Activated CD8-positive, alpha-beta memory T cell treated with anti-CD3 and anti-CD28 coated beads, Interleukin-2, amount 50 U/mL, for 1 hour (primary cell): Measurements from ENCODE around the gene RNU1-2.
"Not testable (repeated sequence)": the region's sequence is repeated elsewhere in the genome, so short reads cannot be mapped to it uniquely, and the experiment has no call there.

Experiments
- DNase-seq: peaks from one replicate; pipeline ENCODE4 v3.0.0-alpha.2; 2020; ENCODE audit errors: extremely low read depth

RNU1-2 gene

DNA sequence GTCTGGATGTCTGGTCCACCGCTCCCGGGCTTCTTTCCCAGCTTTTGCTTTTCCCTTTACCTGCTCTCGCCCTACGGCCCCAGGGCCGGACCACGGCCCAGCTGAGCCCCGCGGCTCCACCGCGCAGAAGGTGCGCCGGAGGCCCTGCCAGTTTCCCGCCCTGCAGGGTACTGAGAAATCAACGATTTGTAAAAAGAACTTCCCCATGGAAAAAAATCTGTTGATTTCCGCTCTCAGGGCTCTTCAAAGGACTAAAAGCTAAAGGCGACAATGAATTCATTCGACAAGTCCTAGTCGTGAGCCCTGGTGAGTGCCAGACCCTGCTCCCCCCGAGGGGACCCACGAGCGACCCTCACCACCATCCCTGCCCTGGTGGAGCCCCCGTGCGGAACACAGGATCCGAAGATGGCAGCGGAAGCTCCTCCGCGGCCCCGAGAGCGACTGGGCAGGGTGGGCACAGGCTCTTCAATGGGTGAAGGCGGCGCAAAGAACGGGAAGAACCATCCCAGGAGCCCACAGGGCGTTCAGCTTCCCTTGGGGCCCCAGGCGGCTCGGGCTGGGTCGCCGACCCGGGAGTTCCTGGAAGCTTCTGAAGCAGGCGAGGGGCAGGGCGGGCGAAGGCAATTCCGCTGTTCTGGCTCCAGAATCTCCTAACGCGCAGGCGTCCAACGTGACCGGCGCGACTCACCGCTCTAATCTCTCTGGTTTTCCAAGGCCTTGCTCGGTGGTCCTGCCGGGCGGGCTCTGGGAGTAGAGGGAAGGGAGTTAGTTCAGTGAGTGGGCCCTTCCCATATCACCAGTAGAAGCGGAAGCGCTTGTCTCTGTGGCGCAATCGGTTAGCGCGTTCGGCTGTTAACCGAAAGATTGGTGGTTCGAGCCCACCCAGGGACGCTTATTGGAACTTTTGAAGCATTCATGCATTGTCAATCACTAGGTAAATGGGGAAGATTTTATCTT, 6.6 kb upstream of the RNU1-2 start:
- no peak for DNase-seq

DNA sequence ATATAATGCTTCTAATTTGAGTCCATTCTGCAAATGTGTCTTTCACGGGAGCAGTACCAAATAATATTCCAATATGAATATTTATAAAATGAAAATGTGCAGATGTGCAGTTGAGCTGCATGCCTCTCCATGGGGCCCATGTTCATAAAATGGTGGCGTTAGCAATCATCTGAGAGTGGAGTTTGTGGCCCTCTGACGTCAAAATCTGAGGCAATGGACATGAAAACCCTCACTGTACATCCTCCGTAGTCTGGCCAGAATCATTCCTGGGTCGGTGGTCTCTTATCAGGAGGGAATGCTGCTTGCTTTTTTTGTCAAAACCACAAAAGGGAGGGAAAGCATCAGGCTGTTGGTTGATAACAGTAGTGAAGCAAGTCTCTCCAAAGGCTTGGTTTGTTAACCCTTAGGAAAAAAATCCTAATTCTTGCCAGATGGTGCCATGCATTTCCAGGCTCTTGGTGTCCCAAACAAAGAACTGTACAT, 5.2 kb upstream of the RNU1-2 start:
- DNase-seq = not testable (repeated sequence)

DNA sequence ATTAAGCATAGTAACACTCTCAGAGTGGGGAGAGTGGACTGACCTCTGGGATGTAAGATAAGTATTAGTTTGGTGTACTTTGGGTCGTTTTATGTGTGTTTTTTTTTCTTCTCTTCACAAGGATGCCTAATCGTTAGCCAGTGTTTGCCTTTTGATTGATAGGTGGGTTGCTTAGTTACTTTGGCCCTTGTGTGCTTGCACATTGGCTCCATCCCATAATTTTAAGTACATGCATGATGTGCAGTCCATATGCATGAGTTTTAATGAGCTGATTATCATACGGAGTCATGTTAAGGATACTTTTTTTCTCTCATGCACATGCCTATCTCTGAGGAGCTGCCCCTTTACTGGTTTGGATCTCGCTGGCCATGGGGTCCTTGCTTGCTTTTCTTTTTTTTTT, 4.7 kb upstream of the RNU1-2 start:
- DNase-seq = not testable (repeated sequence)

DNA sequence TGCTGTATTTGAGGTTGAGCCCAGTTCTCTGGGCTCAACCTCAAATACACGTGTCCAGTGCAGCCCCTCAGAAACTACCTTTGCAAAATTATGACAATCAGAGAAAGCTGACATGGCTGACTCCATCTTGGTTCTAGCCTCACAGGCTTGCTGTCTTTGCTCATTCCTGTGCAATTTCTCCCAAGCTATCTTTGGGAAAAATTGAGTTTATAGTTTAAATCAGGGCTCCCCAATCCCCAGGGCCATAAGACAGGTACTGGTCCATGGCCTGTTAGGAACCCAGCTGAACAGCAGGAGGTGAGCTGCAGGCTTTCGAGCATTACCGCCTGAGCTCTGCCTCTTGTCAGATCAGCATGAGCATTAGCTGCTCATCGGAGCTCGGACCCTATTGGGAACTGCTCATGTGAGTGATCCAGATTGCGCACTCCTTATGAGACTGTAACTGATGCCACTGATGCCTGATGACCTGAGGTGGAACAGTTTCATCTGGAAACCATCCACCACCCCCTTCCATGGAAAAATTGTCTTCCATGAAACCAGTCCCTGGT, 2.7 kb upstream of the RNU1-2 start:
- DNase-seq = not testable (repeated sequence)

DNA sequence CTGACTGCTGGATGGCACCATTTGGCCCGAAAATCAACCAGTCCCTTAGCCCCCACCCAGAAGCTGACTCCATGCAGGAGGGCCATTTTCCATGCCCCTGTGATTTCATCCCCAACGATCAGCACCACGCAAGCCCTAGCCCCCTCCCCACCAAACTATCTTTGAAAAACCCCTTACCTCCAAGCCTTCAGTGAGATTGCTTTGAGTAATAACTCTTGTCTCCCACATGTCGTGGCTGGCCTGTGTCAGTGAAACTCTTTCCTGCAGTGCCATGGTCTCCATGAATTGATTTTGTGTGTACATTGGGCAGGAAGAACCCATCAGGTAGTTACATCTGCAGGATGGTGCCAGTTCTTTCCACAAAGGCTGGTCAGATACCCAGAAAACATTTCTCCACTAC, 2.0 kb upstream of the RNU1-2 start:
- DNase-seq = not testable (repeated sequence)

DNA sequence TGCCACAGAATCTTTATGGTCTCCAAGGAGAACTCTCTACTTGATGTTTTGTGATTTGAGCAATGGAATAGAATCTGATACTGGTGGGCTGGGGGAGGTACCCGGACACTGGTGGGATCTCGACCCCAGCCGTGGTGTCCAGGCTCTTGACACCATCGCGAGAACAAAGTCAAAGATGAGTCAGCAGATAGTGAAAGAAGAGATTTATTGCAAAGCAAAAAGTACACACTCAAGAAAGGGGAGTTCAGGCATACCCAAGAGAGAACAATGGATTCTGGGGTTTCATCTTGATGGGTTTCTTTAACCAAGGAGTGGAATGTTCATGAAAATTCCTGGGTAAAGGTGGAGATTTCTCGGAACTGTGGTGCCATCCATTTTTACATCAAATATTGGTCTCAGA, 1.4 kb upstream of the RNU1-2 start:
- not testable (repeated sequence) for DNase-seq

DNA sequence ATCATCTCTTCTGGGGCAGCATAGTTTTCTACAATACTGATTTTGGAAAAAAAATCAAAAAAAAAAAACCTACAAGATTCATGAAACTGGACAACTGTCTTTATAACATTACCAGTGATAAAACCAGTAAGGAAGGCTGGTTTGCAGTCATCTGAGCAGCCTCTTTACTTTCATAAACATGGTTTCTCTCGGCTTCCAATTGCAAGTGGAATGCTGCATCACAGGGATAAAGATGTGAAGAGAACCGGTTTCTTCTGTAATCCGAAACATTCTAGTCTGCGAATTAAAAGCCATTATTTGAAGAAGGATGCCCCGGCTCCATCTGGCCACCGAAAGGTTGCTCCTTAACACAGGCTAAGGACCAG, 565 bp upstream of the RNU1-2 start:
- DNase-seq = not testable (repeated sequence)

DNA sequence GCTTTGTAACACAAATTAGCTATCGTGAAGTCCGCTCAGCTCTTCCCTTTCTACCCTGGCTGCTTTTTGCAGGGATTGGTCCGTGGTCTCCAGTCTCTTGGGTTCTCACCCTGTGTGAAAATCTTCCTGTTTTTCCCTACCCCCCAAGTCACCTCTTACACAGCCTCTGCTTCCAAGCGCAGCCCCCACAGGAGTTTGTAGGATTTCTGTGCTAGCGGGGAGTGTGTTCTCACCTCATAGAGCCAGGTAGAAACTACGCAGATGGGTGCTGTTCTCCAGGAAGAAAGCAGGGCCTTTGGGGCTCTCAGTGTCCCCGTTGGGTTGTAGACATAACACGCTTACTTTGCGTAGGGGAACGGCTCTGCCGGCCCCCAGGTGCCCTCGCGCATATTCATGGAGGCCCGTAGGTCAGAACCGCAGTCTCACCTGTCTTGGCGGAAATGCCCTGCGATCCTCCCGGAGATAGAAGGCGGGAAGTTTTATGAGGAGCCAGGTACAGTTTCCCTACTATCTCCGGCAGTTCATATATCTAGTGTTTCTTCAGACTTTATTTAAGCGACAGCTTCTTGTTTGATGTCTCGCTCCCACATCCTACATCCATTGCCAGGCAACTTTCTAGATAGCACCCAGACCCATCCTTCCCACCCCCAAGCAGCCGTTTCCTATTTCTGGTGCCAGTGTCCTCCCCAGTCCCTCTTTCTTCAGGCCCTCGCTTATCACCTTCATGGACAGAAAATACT, 706 bp downstream of the RNU1-2 start:
- not testable (repeated sequence) for DNase-seq

DNA sequence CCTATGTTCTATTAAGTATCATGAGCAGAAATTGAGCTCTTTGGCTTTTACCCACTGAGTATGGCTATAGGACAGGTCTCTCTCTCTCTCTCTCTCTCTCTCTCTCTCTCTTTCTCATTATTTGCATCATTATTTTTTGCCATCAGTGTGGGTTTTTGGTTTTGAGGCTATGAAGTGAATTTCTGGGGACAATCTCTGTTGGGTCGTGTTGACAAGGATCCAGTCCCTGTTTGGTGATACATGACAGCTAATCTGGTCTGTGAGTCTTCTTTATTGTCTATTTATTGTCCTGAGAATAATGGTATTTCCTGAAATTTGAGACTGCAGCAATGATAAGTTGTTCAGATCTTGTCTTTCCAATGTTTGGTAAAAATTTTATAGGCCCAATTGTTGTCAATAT, 1.9 kb downstream of the RNU1-2 start:
- DNase-seq = not testable (repeated sequence)

DNA sequence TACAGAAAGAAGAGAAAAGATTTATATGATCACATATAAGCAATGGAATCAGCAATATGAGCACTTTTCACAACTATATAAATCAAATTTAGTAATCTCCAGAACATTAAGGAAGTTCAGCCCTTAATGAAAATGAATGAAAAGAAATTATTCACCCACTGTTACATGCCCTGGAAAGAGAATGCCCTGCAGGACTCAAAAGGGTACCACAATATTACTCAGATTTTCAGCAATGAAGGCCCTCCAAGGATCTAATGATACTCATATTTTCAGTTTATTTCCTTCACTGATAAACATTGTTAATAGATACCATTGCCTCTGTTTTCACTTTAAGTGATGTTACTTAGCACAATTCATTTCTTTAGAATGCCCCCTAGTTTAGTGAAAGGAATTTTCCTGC, 2.5 kb downstream of the RNU1-2 start:
- not testable (repeated sequence) for DNase-seq

DNA sequence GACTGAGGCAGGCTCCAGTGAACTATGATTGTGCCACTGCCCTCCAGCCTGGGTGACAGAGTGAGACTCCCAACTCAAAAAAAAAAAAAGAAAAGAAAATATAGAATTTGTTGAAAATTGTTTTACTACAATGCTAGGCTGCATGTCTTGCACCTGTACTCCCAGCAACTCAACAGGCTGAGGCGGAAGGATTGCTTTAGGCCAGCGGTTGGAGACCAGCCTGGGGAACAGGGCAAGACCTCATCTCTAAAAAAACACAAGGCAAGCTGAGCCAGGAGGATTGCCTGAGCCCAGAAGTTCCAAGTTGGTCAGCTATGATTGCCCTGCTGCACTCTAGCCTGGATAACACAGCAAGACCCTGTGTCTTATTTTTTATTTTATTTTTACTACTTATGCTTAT, 3.2 kb downstream of the RNU1-2 start:
- not testable (repeated sequence) for DNase-seq

DNA sequence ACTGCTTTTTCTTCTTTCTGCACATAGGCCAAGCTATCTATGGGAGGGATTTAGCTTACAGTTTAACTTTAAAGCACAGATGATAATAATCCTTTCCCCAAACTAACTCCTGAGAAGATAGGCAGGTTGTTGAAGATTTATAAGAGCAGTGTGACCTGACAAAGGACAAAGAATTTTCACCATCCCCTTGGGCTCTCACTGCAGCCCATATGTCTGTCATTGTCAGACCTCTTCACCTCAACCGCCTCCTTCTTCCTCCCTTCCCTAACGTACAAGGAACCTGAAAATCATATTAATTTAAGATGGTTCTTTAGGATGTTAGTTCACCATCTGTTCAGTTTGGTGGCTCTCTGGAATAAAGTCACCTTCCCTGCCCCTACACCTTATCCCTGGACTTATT, 5.0 kb downstream of the RNU1-2 start:
- DNase-seq = no peak

DNA sequence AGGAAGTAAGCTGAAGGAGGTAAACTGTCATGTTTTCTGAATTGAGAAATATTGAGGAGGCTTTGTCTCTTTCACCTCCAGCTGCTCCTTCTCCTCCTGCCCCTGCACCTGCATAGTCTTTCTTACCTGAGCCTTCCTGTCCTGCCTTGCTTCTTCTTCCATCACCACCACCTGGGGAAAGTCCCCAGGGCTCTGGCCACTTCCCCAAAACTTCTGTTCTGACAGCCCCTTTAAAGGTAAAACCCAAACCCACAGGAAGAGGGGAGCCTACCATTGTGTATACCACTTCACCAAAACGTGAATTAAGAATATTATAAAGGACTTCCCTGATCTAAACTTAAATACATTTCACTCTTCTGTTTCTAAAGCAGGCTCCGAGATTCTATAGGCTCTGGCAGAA, 5.6 kb downstream of the RNU1-2 start:
- DNase-seq = not testable (repeated sequence)

DNA sequence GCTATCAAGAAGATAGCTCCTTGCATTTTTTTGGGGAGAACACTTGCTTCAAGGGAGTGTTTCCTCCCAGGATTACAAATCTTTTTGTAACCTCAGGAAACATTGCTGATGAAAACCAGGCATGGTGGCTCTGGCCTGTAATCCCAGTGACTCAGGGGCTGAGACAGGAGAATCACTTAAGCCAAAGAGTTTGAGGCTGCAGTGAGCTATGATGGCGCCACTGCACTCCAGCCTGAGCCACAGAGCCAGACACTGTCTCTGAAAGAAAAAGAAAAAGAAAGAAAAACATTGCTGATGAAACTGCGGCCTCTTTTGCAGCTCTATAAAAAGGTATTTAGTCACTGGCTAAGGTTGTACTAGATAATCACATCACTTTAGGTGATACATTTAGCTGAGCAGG, 7.3 kb downstream of the RNU1-2 start:
- DNase-seq = no peak

DNA sequence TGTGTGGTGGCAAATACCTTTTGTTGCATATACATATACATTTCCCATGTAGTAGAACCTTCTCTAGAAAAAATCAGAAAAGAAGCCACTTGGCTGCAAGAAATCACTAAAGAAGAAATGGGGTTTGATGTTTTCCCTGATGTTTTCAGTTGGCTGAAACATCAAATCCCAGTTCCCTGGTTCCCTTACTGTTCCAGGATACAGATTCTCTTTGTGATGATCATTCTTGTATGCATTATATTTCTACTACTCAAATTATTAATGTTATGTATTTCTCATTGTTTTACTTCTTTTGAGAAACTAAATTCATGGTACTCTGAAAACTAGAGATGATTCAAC, 7.6 kb downstream of the RNU1-2 start:
- DNase-seq = no peak

DNA sequence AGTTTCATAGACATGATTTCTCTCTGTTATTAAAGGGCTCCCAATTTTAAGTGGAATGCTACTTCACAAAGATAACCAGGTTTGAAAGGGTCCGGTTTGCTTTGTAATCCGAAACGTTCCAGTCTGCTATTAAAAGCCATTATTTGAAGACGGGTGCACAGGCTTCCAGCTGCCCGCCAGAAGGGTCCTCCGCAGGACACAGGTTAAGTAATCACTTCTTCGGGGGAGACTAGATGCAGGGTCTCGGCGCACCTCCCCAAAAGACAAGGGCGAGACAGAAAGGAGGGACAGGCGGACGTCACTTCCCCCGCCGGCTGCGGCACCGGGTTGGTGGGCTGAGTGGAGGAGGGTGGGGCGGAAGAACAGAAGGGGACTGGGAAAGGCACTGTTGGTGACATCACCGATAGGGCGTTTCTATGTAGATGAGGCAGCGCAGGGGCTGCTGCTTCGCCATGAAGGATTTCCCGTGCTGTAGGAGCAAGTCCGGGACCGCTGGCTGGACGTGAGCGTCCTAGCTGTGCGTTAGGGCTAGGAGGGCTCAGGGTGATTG, 8.9 kb downstream of the RNU1-2 start:
- DNase-seq = peak; percentile 99

DNA sequence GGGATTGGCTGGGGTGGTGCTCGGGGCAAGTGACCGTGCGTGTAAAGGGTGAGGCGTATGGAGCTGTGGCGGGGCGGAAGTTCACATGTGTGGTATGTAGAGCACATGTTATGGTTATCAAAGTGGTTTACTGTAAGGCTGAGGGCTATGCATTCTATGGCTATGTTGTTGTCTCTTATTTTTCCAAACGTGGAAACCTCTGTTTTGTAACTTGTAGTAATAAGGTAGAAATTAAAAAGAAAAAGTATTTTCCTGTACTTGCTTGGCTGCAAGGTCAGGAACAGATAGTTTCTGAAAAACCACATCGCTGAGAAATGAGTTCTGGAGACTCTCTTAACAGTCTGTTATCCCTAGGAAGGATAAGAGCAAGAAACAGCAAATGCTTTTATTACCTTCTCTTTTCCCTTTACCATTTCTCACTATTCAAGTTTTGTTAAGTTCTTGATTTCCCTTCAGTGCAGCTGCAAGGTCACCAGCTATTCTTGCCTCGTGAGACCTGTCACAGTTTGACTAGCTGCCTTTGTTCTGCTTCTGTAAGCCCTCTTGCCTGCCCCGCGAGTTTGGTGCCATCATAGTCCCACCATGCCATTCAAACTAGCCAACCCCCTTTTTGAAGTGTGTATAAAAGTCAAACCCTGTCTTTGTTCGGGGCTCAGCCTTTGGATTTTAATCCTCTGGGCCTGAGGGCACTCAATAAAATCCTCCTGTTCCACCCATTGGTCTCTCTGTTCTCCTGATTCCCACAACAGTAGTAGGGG, 9.5 kb downstream of the RNU1-2 start:
- no peak for DNase-seq

DNA sequence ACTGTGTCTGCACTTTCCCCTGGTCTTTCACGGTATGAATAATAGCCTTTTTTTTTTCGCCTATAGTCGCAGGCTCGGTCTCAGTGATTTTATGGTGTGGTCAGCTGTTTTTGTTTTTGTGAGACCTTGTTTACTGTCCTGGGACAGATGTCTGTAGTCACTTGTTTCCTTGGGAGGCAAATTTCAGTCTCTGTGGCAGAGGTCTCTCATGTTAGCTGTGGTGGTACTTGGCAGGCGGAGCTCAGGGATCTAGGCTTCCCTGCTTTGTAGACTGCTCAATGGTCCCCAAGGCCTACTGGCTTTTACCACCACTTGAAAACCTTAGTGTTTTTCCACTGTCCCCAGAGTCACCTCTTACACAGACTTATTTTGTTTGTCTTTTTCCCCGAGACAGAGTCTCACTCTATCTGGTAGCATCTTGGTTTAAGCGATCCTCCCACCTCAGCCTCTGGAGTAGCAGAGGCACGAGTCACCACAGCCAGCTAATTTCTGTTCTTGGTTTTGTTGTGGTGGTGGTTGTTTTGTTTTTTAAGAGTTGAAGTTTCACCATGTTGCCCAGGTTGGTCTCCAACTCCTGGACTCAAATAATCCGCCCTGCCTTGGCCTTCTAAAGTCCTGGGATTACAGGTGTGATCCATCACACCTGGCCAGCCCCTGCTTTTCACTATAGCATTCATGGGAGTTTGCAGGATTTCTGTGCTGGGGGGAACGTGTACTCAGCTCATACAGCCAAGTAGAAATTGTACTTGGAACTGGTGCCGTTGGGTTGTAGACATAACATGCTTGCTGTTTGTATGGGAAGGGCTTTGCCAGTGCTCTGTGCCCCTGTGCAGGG, 10.3 kb downstream of the RNU1-2 start:
- DNase-seq = no peak

DNA sequence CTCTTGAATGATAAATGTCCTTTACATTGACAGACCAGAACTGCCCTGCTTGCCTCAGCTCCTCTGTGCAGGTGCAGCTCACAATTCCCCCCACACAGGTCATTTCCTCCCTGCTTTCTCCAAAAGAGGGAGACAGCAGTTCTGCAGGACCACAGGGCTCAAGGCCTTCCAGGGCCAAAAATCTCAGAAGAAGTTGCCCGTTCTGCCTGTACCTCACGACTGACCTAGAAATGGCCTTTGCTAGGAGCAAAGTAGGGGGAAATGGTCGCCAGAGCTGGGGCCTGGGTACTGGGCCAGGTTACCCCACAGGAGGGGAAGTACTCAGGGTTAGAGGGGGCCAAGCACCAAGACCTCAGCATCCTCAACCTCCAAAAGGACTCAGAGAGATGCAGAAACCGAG, 11.1 kb downstream of the RNU1-2 start:
- no peak for DNase-seq

DNA sequence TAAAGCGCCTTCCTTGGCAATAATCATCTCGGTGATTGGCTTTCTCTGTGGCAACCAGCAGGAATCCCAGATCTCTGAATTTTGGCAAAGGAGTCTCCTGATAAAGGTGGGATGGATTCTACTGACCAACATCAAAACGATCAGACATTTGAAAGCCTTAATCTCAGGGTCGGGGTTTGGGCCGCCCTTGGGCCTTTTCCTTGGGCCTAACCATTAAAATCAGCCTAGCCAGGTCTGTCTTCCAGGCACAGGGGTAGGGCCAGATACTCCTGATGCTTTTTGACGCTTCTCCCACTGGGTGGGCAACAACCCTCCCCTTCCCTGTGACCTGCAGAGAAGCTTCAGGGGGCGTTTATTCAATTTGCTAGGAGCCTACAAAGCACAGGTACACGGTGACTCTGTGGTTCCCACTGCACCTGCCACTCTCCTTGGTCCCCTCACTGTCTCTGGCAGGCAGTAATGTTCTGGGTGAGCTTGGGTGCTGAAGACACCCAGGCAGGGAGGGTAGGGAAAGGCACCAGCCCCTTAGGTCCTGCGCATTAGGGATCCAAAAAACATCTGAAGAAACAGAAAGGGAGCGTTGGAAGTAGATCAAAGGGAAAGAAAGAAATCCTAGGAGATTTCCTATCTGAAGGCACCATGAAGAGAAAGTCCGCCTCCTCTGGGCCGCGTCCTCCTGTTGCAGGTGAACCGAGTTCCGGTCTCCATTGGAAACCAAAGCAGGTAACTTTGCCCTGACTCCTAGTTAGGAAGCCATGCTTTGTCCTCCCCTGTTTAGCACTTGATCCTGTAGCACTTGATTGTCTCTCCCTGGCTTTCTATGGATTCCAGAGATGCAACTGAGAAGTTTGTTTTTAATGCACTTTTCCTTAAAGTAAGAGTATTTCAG, 12.3 kb downstream of the RNU1-2 start:
- no peak for DNase-seq
